Hippocampal formation (tissue), 2 donors: ENCODE data around the gene ATP5PB.
A peak's percentile ranks its signal among the peaks of the same experiment; 100 is the strongest.

Experiments
- DNase-seq, 2 donors: peaks; one replicate each; lab custom pipeline; 2025; lab: John Stamatoyannopoulos, UW

The ATP5PB gene

GRCh38 chr1:111448918-111449702, at the start of gene ATP5PB, which contains the start of gene WDR77:
Gene ATP5PB (plus strand): TSS chr1:111449464. CDS start chr1:111449542, 78 bp downstream.
Gene WDR77 (minus strand): TSS chr1:111449256. CDS start chr1:111449169, 87 bp downstream.
- peak; percentile 92 to 99 for DNase-seq

DNA sequence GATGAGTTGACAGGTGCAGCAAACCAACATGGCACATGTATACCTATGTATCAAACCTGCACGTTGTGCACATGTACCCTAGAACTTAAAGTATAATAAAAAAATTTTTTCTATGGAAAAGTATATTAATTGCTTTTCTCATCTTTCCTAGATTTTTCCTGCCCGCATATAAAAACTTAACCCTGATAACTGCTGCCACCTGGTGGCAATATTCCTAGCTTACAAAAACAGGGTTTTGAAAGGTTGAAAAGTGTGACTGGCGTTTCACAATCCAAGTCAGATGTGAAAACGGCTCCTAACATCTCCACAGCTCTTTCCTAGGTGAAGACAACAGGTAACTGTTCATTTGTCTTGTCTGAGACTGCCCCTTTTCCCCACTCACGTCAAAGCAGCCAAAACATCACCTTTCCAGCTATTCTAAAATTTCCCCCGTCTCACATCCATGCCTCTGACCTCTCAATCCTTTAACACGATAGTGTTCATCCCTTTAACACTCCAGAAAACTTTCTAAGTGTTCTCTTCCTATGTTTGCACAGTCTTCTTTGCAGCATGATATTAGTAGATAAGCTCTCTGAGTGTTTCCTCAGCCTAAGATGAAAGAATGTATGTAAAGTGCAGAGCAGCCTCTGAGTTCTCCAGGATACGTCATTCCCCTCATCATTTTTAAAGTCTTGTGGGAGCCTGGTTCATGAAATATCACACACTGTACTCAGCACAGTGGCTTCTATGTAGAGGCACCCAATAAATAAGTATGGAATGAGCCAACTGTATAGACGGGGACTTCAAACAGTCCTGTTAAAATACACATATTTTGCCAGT, 49.3 kb upstream of the ATP5PB start:
- DNase-seq, result peak; percentile 9 to 12

DNA sequence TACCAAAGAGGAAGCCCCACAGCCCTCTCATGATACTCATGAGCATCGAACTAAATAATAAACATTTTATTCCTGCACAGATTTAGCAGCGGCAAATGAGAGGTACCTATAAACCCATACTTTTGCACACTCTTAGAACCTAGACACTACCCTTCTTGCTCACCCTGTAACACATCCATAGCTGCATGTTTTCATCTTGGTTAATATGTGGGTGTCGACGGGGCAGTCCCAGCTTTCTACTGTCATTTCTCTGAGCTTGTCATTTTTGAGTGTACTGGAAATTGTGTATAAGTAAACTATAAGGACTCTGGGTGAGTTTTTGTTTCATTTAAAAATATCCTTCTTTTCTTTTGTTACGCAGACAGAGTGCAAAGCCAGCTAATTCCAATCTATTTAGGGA, 47.2 kb upstream of the ATP5PB start:
- no peak for DNase-seq

GRCh38 chr1:111404588-111404987, 44.7 kb upstream of the ATP5PB start:
- no peak for DNase-seq

DNA sequence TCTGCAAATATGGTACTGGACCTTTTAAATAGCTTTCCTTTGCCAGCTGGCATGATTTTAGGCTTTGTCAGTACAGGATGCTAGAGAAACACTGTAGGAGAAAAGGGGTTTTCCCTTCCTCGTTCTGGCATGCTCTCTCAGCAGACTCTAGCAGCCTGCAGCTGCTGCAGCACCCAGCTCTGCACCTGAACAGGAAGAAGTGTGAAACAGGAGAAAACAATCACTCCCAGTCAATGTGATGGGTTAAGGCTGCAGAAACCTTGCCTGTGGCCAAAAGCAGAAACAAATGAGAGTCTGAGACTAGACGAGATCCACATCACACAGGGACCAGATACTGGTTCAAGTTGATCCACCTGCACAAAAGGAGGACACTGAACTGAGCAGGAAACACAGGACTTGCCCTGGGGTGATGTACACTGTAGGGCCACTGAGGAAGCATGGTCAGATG, 42.9 kb upstream of the ATP5PB start:
- no peak for DNase-seq

GRCh38 chr1:111407301-111407700, 42.0 kb upstream of the ATP5PB start:
- DNase-seq, result no peak

DNA sequence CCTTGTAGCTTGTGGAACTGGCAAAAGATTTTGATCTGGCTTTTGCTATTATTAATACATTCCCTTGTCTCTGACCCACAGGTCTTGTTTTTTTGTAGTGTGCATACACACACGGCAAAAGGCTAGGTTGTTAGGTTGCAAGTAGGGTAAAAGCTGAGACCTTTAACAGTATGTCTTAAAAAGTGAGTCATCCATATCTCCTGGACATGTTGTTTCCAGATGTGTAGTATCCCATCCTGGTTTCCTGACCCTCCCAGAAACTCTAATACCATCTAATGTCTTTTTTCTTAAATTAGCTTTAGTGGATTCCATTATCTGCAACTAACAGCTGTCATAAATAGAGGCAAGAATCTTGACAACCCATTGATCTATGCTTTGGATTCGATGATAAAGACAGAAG, 36.4 kb upstream of the ATP5PB start:
- DNase-seq, result no peak

DNA sequence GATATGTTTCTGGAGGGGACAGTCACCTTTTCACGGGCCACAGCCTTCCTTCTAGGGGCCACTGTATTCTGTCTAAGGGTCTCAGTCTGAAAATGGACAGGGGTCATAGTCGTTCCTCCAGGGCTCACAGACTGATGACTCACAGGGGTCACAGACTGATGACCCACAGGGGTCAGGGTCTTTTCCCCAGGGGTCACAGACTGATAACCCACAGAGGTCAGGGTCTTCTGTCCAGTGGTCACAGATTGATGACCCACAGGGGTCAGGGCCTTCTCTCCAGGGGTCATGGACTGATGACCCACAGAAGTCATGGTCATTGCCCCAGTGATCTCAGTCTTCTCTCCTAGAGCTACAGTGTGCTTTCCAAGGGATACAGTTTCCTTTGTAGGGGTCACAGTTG, 34.5 kb upstream of the ATP5PB start:
- no peak for DNase-seq

- no peak for DNase-seq
These were observed 33.8 kb upstream of the ATP5PB start for GRCh38 chr1:111415461-111415860.

DNA sequence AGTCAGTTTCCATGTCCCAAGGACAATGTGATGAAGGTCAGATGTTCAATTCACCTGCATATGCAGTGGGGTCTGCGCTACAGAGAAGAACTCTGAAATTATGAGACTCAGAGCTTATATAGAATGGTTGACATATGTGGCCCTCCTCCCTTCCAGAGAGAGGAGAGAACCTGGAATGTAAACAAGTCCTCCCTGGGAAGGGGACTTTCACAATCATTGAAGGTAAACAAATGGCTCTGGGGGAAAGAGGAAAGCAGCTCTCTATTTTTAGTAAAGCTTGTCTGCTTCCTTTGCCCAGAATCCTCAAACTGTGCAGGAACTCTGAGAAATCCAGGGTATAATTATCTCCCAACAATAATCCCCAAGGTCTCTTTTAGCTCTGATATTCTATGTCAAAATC, 31.5 kb upstream of the ATP5PB start:
- no peak for DNase-seq

DNA sequence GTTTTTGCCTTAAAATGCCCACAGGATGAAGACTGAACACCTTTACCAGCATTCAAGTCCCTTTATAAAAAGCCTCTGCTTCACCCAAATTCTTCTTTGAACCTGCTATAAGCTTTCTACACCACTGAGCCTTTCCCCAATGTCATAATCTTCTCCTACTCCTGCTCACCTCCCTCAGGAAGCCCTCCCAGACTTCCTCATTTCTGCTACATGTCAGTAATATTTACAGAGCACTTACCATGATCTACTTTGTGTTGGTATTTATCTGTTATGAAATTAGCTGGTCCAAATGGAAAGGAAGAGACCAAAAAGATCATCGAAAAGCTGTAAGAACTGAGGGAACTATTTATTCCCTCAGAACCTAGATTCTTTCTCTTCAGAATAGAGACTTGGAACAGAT, 30.2 kb upstream of the ATP5PB start:
- no peak for DNase-seq

GRCh38 chr1:111420377-111420776, 28.9 kb upstream of the ATP5PB start:
- no peak for DNase-seq

- DNase-seq, result no peak
These were observed 26.5 kb upstream of the ATP5PB start for GRCh38 chr1:111422546-111423391.

DNA sequence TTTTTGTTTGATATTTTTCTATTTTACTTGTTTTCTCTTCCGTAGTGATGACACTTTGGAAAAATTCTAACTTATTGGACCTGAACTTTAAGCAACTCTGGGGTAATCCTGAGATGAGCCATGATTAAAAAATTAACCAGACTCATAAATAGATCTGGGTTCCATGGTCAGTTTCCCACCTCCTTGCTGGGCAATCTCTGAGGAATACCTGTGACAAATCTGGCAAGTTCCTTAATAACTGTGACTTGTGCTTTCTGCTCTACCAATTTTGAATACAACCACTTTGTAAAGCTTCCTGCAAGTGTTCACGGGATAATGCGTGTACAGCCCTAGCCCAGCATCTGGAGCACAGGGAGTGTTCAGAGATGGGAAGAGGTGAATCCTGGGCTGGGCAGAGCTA, 25.0 kb upstream of the ATP5PB start:
- no peak for DNase-seq

DNA sequence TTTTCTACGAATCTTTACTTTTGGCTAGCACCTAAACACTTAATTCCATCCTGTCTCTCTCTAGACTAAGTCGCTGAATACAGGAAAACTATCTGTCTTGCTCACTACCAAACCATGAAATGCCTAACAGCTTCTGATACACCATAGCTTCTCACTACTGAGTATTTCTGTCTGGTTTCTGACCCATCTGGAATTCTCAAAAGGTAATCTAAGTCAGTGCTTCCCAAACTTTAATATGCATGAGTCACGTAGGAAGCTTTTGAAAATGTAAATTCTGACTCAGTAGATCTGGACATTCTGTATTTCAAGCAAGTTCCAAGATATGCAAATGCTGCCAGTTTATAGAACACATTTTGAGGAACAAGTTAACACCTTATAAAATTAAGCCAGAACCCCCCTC, 12.5 kb upstream of the ATP5PB start:
- no peak for DNase-seq

GRCh38 chr1:111439461-111440351, 9.6 kb upstream of the ATP5PB start:
- DNase-seq, result no peak

DNA sequence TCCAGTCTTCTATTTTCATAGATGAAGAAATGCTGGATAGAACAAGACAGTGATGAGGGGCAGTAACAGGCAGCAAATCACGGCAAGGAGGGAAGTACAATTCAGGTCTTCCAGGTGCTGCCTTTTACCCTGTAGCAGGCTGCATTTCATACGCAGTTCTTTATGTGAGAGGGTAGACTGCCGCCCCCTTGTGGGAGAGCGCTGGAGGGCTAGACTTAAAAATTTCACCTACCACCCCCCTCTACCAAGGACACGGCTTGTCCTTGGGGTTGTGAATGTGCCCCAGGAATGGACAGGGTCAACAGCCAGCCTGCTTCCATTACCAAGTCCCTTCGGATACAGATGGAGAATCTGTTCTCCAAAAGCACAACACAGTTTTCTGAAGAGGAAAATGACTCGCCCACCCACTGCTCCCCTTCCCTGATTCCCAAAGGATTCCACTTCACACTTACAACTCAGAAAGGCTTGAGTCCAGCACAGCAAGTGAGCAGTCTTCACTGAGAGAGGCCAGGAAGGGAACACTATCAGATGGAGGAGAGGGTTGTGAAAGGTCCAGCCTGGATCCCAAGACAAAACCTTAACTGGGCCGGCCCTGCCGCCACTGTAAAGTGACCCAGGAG, 7.6 kb upstream of the ATP5PB start:
- DNase-seq, result no peak

DNA sequence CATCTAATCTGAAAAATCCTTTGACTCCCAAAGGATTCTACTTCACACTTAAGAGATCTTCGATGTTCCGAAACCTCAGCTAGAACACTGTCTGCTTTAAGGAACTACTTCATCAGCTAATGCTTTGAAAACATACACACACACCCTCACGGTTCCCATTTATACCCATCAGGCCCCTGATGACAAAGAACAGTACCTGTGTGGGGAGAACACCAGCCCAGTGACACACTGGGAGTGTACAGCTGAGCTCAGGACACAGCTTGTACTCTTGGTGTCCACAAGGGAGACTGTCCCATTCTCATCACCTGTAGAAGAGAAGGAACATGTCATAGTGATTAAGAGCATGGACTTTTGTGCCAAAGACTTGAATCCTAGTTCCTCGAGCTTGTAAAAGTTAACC, 6.8 kb upstream of the ATP5PB start:
- no peak for DNase-seq

GRCh38 chr1:111444031-111444430, 5.2 kb upstream of the ATP5PB start:
- DNase-seq, result no peak

- DNase-seq, result no peak
These were observed 2.7 kb upstream of the ATP5PB start for GRCh38 chr1:111446546-111446945.
